Panc1 (cell line): ENCODE data around the gene TACC2.

ENCODE experiments used
- CTCF ChIP-seq: fragments of 450-650 bp; IDR thresholded peaks from 2 replicates; pipeline ENCODE4 v1.5.1; 2017; ENCODE audit warnings: mild to moderate bottlenecking
- POLR2AphosphoS5 ChIP-seq: IDR thresholded peaks from 2 replicates; pipeline ENCODE4 v1.6.1; 2012; ENCODE audit warnings: mild to moderate bottlenecking, low read depth, low read length, moderate library complexity
- REST ChIP-seq, 2 experiments: IDR thresholded peaks; 2 replicates each; pipeline ENCODE4 v1.6.1; 2011 to 2012; ENCODE audit warnings: low read depth in 2 of 2, control low read depth in 1 of 2, low read length in 1 of 2, mild to moderate bottlenecking in 1 of 2, moderate library complexity in 1 of 2; ENCODE audit not compliant: insufficient read depth in 1 of 2

GRCh38 chr10:122207596-122207995 is 218.6 kb downstream of the TACC2 start:
- TF ChIP-seq POLR2AphosphoS5 (no peak), REST (IDR thresholded peaks at IDR 0.05; ENCODE audit: insufficient read depth in 1 of 2, low read depth in 2 of 2, low read length in 1 of 2) (no peak), CTCF (no peak)
